PC-3 (cell line): ENCODE data around the gene DUS1L.

Source experiments
- CTCF ChIP-seq: fragments of 300-600 bp; sonication (generic); conservative IDR thresholded peaks from 2 replicates; pipeline ENCODE4 v1.5.1; 2017; ENCODE audit warnings: antibody characterized with exemption, low read depth, mild to moderate bottlenecking, low read length
- EZH2 ChIP-seq: fragments of 300-600 bp; sonication (generic); IDR thresholded peaks from one replicate; pipeline ENCODE4 v1.6.1; 2017; ENCODE audit warnings: antibody characterized with exemption, mild to moderate bottlenecking, low read length; ENCODE audit not compliant: unreplicated experiment
- EZH2phosphoT487 ChIP-seq: fragments of 300-600 bp; sonication (generic); IDR thresholded peaks from 2 replicates; pipeline ENCODE4 v1.6.1; 2018; ENCODE audit warnings: mild to moderate bottlenecking, antibody characterized with exemption, low read length, borderline replicate concordance

- TF ChIP-seq EZH2: no peak
- peak; percentile 73 for TF ChIP-seq CTCF
- no peak for TF ChIP-seq EZH2phosphoT487
Observed at GRCh38 chr17:82030470-82031302, 34.9 kb downstream of the DUS1L start.
